BJ (cell line): ENCODE results near the gene CLHC1. TPM values are rescaled to one million over a fixed set of nuclear protein-coding genes. Genes with fewer than 3 reads are reported as not detected.
"Not testable (repeated sequence)": the region's sequence is repeated elsewhere in the genome, so short reads cannot be mapped to it uniquely, and the experiment has no call there.

Experiments used
- CTCF ChIA-PET: fragments of 350-600 bp; formaldehyde crosslinking; extraction: SDS; loops from one replicate; lab custom pipeline; 2021; ENCODE audit warnings: antibody characterized with exemption, inconsistent platforms; lab: Yijun Ruan, JAX
- POLR2A ChIA-PET: fragments of 300-600 bp; sonication (Branson Sonifier 250); formaldehyde crosslinking; extraction: SDS; loops from one replicate; lab custom pipeline; 2021; ENCODE audit warnings: antibody characterized with exemption; lab: Charles Lee
- DNase-seq: peaks from one replicate; pipeline ENCODE4 v3.0.0-alpha.2; 2011; ENCODE audit warnings: low read depth
- H3K27me3 ChIP-seq: 2 replicates; pipeline ENCODE4 v1.6.0; 2011; ENCODE audit warnings: low read length; ENCODE audit not compliant: control insufficient read depth, insufficient read depth
- H3K36me3 ChIP-seq: 2 replicates; pipeline ENCODE4 v1.5.1; 2011; ENCODE audit warnings: low read length; ENCODE audit not compliant: control insufficient read depth, insufficient read depth
- H3K4me3 ChIP-seq: 2 replicates; pipeline ENCODE4 v1.5.1; 2011; ENCODE audit warnings: low read depth, mild to moderate bottlenecking, control low read depth, low read length
- CTCF ChIP-seq: IDR thresholded peaks from 2 replicates; pipeline ENCODE4 v1.5.1; 2011; ENCODE audit warnings: low read depth, mild to moderate bottlenecking, control low read depth, inconsistent platforms, low read length, moderate library complexity; ENCODE audit not compliant: insufficient read depth
- polyA plus RNA-seq: library from polyadenylated mRNA; depleted of rRNA; stranded (reverse); fragments of >200 nt; gene quantifications from 2 replicates; pipeline ENCODE4 v1.2.3, GENCODE V29; 2011

CLHC1 gene
- polyA plus RNA-seq, 1 experiment = 3.8 TPM

- DNase-seq = no peak
- CTCF ChIA-PET = interaction anchor here (0.5 kb wide), 1 partner anchor 933 kb away, joined by 3 read pairs; no protein-coding TSS in a partner anchor
- TF ChIP-seq CTCF = no peak
- no peaks in the 10 kb centered on the region for H3K36me3 ChIP-seq
- POLR2A ChIA-PET = no interaction called here
- H3K27me3 ChIP-seq = no peaks in the 10 kb centered on the region
- H3K4me3 ChIP-seq = peak overlapping the region; percentile 52
These were observed 37.5 kb upstream of the CLHC1 start for GRCh38 chr2:55269645-55269990.

GRCh38 chr2:55268907-55269644, 37.0 kb upstream of the CLHC1 start, which contains the start of gene MTIF2:
TSS of gene MTIF2 (minus strand) at chr2:55269231. CDS start at chr2:55263858, 5,373 bp downstream.
- DNase-seq = peak; percentile 61

GRCh38 chr2:55268288-55268906, 36.3 kb upstream of the CLHC1 start:
- ChIA-PET CTCF (interaction anchor here (0.8 kb wide), 1 partner anchor 163 kb away, joined by 3 read pairs; no protein-coding TSS in a partner anchor), POLR2A (no interaction called here)
- TF ChIP-seq CTCF = no peak
- Histone ChIP-seq H3K36me3 (peaks cover 2% of the 10 kb centered on the region; the same call in 1 of the 2 replicates), H3K27me3 (no peaks in the 10 kb centered on the region), H3K4me3 (peak overlapping the region; percentile 52)
- DNase-seq = no peak

More at GRCh38 chr2:55268907-55269644, 37.0 kb upstream of the CLHC1 start, which contains the start of gene MTIF2:
- POLR2A ChIA-PET = no interaction called here
- CTCF ChIA-PET = interaction anchor here (0.5 to 0.8 kb wide), 2 partner anchors 162 to 934 kb away, joined by 3 read pairs; no protein-coding TSS in a partner anchor
- Histone ChIP-seq H3K4me3 (peak within 1 kb of the TSS; percentile 52), H3K27me3 (no peaks in the 10 kb centered on the region), H3K36me3 (no peaks in the 10 kb centered on the region; the same call in 1 of the 2 replicates)
- peak; percentile 4; the same call in 1 of the 2 replicates for TF ChIP-seq CTCF

GRCh38 chr2:55259586-55259985, 27.5 kb upstream of the CLHC1 start:
- H3K27me3 ChIP-seq, H3K36me3 ChIP-seq, H3K4me3 ChIP-seq, POLR2A ChIA-PET, DNase-seq: not testable (repeated sequence)
- CTCF ChIA-PET = interaction anchor here (0.9 kb wide), 1 partner anchor 172 kb away, joined by 4 read pairs; no protein-coding TSS in a partner anchor

- ChIA-PET POLR2A (no interaction called here), CTCF (no interaction called here)
- no peak for TF ChIP-seq CTCF
- no peaks in the 10 kb centered on the region for H3K27me3 ChIP-seq
- DNase-seq = no peak
- no peak overlapping the region for H3K4me3 ChIP-seq
- H3K36me3 ChIP-seq = peaks cover 6% of the 10 kb centered on the region
These were observed 20.7 kb upstream of the CLHC1 start for GRCh38 chr2:55252832-55253231.
